Measurements from ENCODE around the gene PLA2G15. TPM values are rescaled to one million over a fixed set of nuclear protein-coding genes. Genes with fewer than 3 reads are reported as not detected.

Gene PLA2G15
- total RNA-seq, 1 donor from 2014 or later = 18.2 TPM

DNA sequence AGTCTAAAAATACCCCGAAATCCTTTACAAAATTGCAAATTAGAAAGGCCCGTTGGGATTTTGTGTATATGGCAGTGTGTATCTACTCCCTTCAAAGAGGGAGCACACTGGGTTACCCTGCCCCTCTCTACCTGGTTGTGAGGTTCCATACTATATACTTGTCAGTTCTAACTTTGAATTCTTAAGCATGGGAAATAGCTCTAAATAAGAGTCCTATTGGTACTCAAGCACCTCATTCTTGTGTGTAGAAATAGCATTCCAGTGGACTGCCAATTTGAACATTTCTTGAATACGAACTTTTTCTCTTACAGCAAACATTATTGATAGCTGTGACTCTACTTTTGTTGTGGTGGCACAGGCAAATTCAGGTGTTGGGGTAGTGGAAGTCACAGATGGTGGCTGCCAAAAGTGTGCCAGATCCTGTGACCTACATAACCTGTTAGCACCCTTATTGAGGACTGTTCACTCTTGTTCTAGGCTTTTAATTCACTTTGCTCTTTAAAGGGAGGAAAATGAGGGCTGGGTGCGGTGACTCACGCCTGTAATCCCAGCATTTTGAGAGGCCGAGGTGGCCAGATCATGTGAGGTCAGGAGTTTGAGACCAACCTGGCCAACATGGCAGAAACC lies 25.3 kb upstream of the PLA2G15 start:
- DNase-seq (ENCODE audit: extremely low spot score in 2 of 2) = no peak
- no peak overlapping the region for H3K4me3 ChIP-seq
- H3K27me3 ChIP-seq = no peaks in the 10 kb centered on the region
- no peaks in the 10 kb centered on the region for H3K4me1 ChIP-seq
- H3K27ac ChIP-seq = no peak overlapping the region
- TF ChIP-seq, protein P1, sequence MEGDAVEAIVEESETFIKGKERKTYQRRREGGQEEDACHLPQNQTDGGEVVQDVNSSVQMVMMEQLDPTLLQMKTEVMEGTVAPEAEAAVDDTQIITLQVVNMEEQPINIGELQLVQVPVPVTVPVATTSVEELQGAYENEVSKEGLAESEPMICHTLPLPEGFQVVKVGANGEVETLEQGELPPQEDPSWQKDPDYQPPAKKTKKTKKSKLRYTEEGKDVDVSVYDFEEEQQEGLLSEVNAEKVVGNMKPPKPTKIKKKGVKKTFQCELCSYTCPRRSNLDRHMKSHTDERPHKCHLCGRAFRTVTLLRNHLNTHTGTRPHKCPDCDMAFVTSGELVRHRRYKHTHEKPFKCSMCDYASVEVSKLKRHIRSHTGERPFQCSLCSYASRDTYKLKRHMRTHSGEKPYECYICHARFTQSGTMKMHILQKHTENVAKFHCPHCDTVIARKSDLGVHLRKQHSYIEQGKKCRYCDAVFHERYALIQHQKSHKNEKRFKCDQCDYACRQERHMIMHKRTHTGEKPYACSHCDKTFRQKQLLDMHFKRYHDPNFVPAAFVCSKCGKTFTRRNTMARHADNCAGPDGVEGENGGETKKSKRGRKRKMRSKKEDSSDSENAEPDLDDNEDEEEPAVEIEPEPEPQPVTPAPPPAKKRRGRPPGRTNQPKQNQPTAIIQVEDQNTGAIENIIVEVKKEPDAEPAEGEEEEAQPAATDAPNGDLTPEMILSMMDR (IDR thresholded peaks at IDR 0.05) = no peak
- TF ChIP-seq POLR2AphosphoS5 (IDR thresholded peaks at IDR 0.05; ENCODE audit: insufficient read depth in 1 of 2, low read depth in 1 of 2) (no peak), POLR2A (IDR thresholded peaks at IDR 0.05) (no peak)
- H3K9me3 ChIP-seq = no peaks in the 10 kb centered on the region
- intact Hi-C loops (cut with DNase I) = no loop called here
- H3K36me3 ChIP-seq = no peaks in the 10 kb centered on the region

- H3K27me3 ChIP-seq = no peaks in the 10 kb centered on the region
- no peak for DNase-seq (ENCODE audit: extremely low spot score in 2 of 2)
- no peak overlapping the region for H3K27ac ChIP-seq
- intact Hi-C loops (cut with DNase I) = no loop called here
- no peaks in the 10 kb centered on the region for H3K4me1 ChIP-seq
- TF ChIP-seq POLR2A (IDR thresholded peaks at IDR 0.05) = no peak
- TF ChIP-seq POLR2AphosphoS5 (IDR thresholded peaks at IDR 0.05; ENCODE audit: insufficient read depth in 1 of 2, low read depth in 1 of 2) = no peak
- TF ChIP-seq, protein P1 (IDR thresholded peaks at IDR 0.05) = no peak
- no peak overlapping the region for H3K4me3 ChIP-seq
- no peaks in the 10 kb centered on the region for H3K9me3 ChIP-seq
- peaks cover 0 to 10% of the 10 kb centered on the region in 2 donors for H3K36me3 ChIP-seq
These were observed 22.1 kb upstream of the PLA2G15 start for GRCh38 chr16:68223072-68223471.

- no peaks in the 10 kb centered on the region for H3K4me1 ChIP-seq
- H3K27me3 ChIP-seq = no peaks in the 10 kb centered on the region
- TF ChIP-seq POLR2AphosphoS5 (IDR thresholded peaks at IDR 0.05; ENCODE audit: insufficient read depth in 1 of 2, low read depth in 1 of 2) (no peak), POLR2A (IDR thresholded peaks at IDR 0.05) (no peak)
- TF ChIP-seq, protein P1 (IDR thresholded peaks at IDR 0.05) = no peak
- peaks cover 0 to 19% of the 10 kb centered on the region in 2 donors for H3K36me3 ChIP-seq
- no peak for DNase-seq (ENCODE audit: extremely low spot score in 2 of 2)
- H3K9me3 ChIP-seq = no peaks in the 10 kb centered on the region
- H3K4me3 ChIP-seq = no peak overlapping the region
- intact Hi-C loops (cut with DNase I) = no loop called here
- H3K27ac ChIP-seq = no peak overlapping the region
These were observed 19.1 kb upstream of the PLA2G15 start for GRCh38 chr16:68226116-68226515.

DNA sequence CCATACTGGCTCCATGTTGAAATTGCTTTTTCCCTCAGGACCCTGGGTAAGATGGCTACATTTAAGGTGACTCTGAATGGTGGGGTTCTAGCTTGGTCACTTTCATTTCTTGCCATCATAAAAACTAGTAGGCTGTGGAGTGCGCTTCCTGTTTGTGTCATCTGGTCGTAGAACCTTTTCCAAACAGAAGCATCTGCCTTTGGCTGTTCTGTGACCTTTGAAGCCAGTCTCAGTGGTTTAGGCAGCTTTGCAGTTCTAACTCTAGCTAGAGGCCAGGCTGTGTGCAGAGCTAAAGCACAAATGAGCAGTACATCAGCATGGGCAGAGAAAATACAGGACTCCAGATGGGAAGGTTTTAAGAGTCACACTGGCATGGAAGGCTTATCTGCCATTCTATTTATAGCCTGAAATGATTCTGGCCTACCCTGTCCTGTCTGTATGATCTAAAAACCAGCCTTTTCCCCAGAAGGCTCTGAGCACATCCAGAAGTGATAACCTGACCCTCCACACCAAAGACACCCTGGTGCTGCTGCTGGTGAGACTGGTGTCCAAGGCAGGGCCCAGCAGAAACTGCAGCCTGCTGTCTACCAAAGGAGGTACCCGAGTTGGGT lies 17.9 kb upstream of the PLA2G15 start:
- Histone ChIP-seq H3K4me1 (no peaks in the 10 kb centered on the region), H3K4me3 (no peak overlapping the region), H3K9me3 (no peaks in the 10 kb centered on the region), H3K27me3 (no peaks in the 10 kb centered on the region), H3K36me3 (peaks cover 0 to 30% of the 10 kb centered on the region in 2 donors), H3K27ac (no peak overlapping the region)
- no peak for DNase-seq (ENCODE audit: extremely low spot score in 2 of 2)
- intact Hi-C loops (cut with DNase I) = no loop called here
- no peak for TF ChIP-seq POLR2A (IDR thresholded peaks at IDR 0.05)
- no peak for TF ChIP-seq POLR2AphosphoS5 (IDR thresholded peaks at IDR 0.05; ENCODE audit: insufficient read depth in 1 of 2, low read depth in 1 of 2)
- TF ChIP-seq, protein P1 (IDR thresholded peaks at IDR 0.05) = no peak

Data from vagina (tissue), 2 donors.